HepG2 (cell line): Measurements from ENCODE around the gene ALDH4A1. TPM values are rescaled to one million over a fixed set of nuclear protein-coding genes. Genes with fewer than 3 reads are reported as not detected.

Experiments used
- ATAC-seq: fragments of 200-7000 bp; cut with Tn5 transposase; 3 replicates; pipeline ENCODE4 v1.9.1; 2020; ENCODE audit warnings: mild to moderate bottlenecking, moderate library complexity
- BruUV-seq: library from RNA; stranded (reverse); fragments of 400-500 nt; replicated peaks from 2 replicates; lab custom pipeline; 2021; lab: Mats Ljungman, UMichigan
- CTCF ChIA-PET: fragments of 300-600 bp; formaldehyde crosslinking; extraction: SDS; loops from one replicate; lab custom pipeline; 2021; ENCODE audit warnings: low total read pairs, inconsistent platforms, low intra/inter-chr PET ratio; lab: Yijun Ruan, JAX
- POLR2A ChIA-PET: fragments of 350-600 bp; sonication (Branson Sonifier 250); formaldehyde crosslinking; loops from one replicate; lab custom pipeline; 2020; ENCODE audit warnings: antibody characterized with exemption, inconsistent platforms; lab: Yijun Ruan, JAX
- DNase-seq: peaks from one replicate; pipeline ENCODE4 v3.0.0-alpha.2; 2015; ENCODE audit warnings: low spot score
- FAIRE-seq: peaks from 3 replicates; lab custom pipeline; 2011; peaks lifted over from hg19 to GRCh38; lab: Jason Lieb, UNC
- H2AFZ ChIP-seq: one replicate; pipeline ENCODE4 v1.6.1; 2011; ENCODE audit warnings: low read length, inconsistent platforms
- H3K27ac ChIP-seq: fragments of 300-600 bp; 3 replicates; pipeline ENCODE4 v1.8.0; 2011; ENCODE audit warnings: mixed run types, mild to moderate bottlenecking, mixed read lengths, low read length, inconsistent platforms; ENCODE audit not compliant: insufficient read depth; ENCODE audit errors: extremely low read length
- H3K27me3 ChIP-seq, 2 experiments: fragments of 200-600 bp in 1 of 2; 2 replicates in 1 of 2; 3 replicates in 1 of 2; pipeline versions ENCODE4 v1.6.0 to v1.8.0; 2011; ENCODE audit warnings: low read length in 2 of 2, mild to moderate bottlenecking in 2 of 2, moderate library complexity in 2 of 2, inconsistent platforms in 1 of 2; ENCODE audit not compliant: insufficient read depth in 2 of 2, control insufficient read depth in 1 of 2
- H3K36me3 ChIP-seq, 2 experiments: fragments of 200-600 bp in 1 of 2; replicated peaks in 1 of 2; 2 replicates in 1 of 2; 3 replicates in 1 of 2; pipeline versions ENCODE4 v1.5.1 to v1.8.0; 2011; ENCODE audit warnings: low read length in 2 of 2, inconsistent platforms in 1 of 2; ENCODE audit not compliant: insufficient read depth in 2 of 2, control insufficient read depth in 1 of 2
- H3K4me1 ChIP-seq: 2 replicates; pipeline ENCODE4 v1.5.1; 2012; ENCODE audit warnings: low read length, inconsistent platforms; ENCODE audit not compliant: insufficient read depth
- H3K4me2 ChIP-seq: 2 replicates; pipeline ENCODE4 v1.6.0; 2011; ENCODE audit warnings: low read depth, low read length, inconsistent platforms
- H3K4me3 ChIP-seq, 3 experiments: fragments of 200-600 bp in 1 of 3; sonication (generic), shearing (Covaris generic) in 1 of 3; replicated peaks in 1 of 3; 2 replicates each; pipeline ENCODE4 v1.5.1; 2011 to 2016; ENCODE audit warnings: low read length in 3 of 3, inconsistent platforms in 2 of 3, low read depth in 2 of 3, mild to moderate bottlenecking in 2 of 3, control low read depth in 1 of 3, mixed read lengths in 1 of 3; ENCODE audit not compliant: insufficient read depth in 1 of 3
- H3K79me2 ChIP-seq: one replicate; pipeline ENCODE4 v1.6.1; 2011; ENCODE audit warnings: low read length, inconsistent platforms; ENCODE audit not compliant: insufficient read depth
- H3K9ac ChIP-seq: 2 replicates; pipeline ENCODE4 v1.6.0; 2011; ENCODE audit warnings: mild to moderate bottlenecking, low read depth, low read length, inconsistent platforms; ENCODE audit not compliant: insufficient read depth
- H3K9me3 ChIP-seq: 2 replicates; pipeline ENCODE4 v1.5.1; 2012; ENCODE audit warnings: mild to moderate bottlenecking, low read length
- H4K20me1 ChIP-seq: 2 replicates; pipeline ENCODE4 v1.6.0; 2011; ENCODE audit warnings: inconsistent platforms, mild to moderate bottlenecking, low read length, moderate library complexity; ENCODE audit not compliant: insufficient read depth
- ARNTL ChIP-seq: sonication (generic); formaldehyde crosslinking; IDR thresholded peaks from 2 replicates; pipeline ENCODE4 v1.4.0; 2020; ENCODE audit warnings: mild to moderate bottlenecking, missing genetic modification reagents
- CSRNP1 ChIP-seq: sonication (generic); formaldehyde crosslinking; IDR thresholded peaks from 2 replicates; pipeline ENCODE4 v1.8.1; 2023; ENCODE audit warnings: mild to moderate bottlenecking, missing genetic modification reagents
- HOXA5 ChIP-seq: sonication (generic); formaldehyde crosslinking; IDR thresholded peaks from 2 replicates; pipeline ENCODE4 v1.4.0; 2020; ENCODE audit warnings: missing genetic modification reagents
- KDM1A ChIP-seq: IDR thresholded peaks from 2 replicates; pipeline ENCODE4 v1.6.1; 2016; ENCODE audit warnings: missing compliant biosample characterization
- MTA1 ChIP-seq: sonication (generic); formaldehyde crosslinking; IDR thresholded peaks from 2 replicates; pipeline ENCODE4 v1.4.0; 2020; ENCODE audit warnings: missing genetic modification reagents, mild to moderate bottlenecking, borderline replicate concordance
- RBM39 ChIP-seq: fragments of 200-400 bp; formaldehyde crosslinking; IDR thresholded peaks from one replicate; pipeline ENCODE4 v1.6.1; 2018; ENCODE audit warnings: antibody characterized with exemption, mild to moderate bottlenecking, low read depth, low read length; ENCODE audit not compliant: poor library complexity, severe bottlenecking
- SAFB2 ChIP-seq: sonication (generic); formaldehyde crosslinking; IDR thresholded peaks from 2 replicates; pipeline ENCODE4 v1.5.1; 2020; ENCODE audit warnings: missing genetic modification reagents, low read depth, mild to moderate bottlenecking, borderline replicate concordance
- TARDBP ChIP-seq: sonication (generic); formaldehyde crosslinking; IDR thresholded peaks from 2 replicates; pipeline ENCODE4 v1.8.0; 2022; ENCODE audit warnings: mild to moderate bottlenecking, missing genetic modification reagents
- TGIF2 ChIP-seq: IDR thresholded peaks from 2 replicates; pipeline ENCODE4 v1.6.1; 2016; ENCODE audit warnings: control low read depth, missing compliant biosample characterization
- ZBTB20 ChIP-seq: sonication (generic); formaldehyde crosslinking; IDR thresholded peaks from 2 replicates; pipeline ENCODE4 v1.8.1; 2023; ENCODE audit warnings: missing genetic modification reagents, low read depth, mild to moderate bottlenecking, borderline replicate concordance
- ZFP82 ChIP-seq: sonication (generic); formaldehyde crosslinking; IDR thresholded peaks from 2 replicates; pipeline ENCODE4 v1.5.1; 2020; ENCODE audit warnings: mild to moderate bottlenecking, missing genetic modification reagents, borderline replicate concordance
- ZNF260 ChIP-seq: sonication (generic); formaldehyde crosslinking; IDR thresholded peaks from 2 replicates; pipeline ENCODE4 v1.4.0; 2020; ENCODE audit warnings: missing genetic modification reagents, low read depth, mild to moderate bottlenecking, borderline replicate concordance
- ZNF747 ChIP-seq: sonication (generic); formaldehyde crosslinking; IDR thresholded peaks from 2 replicates; pipeline ENCODE4 v1.8.1; 2023; ENCODE audit warnings: missing genetic modification reagents, mild to moderate bottlenecking, borderline replicate concordance
- ZNF772 ChIP-seq: sonication (generic); formaldehyde crosslinking; IDR thresholded peaks from 2 replicates; pipeline ENCODE4 v1.5.0; 2020; ENCODE audit warnings: mild to moderate bottlenecking, missing genetic modification reagents
- WGBS: methylation state at CpG from one replicate; pipeline ENCODE4 v1.1.6; 2017; ENCODE audit warnings: low lambda C conversion rate; 5-methylcytosine and 5-hydroxymethylcytosine counted together
- in situ Hi-C: cut with HindIII; loops from 2 replicates; pipeline ENCODE4 v1.10.0; 2017; ENCODE audit warnings: low pct_unique_long_range_greater_than_20kb; ENCODE audit not compliant: extremely low pct_ligation_motif_present
- intact Hi-C: fragments of 100-400 bp; cut with micrococcal nuclease; formaldehyde crosslinking; loops from one replicate; pipeline ENCODE4 v1.10.0; 2022; ENCODE audit not compliant: unreplicated experiment
- polyA plus RNA-seq, 8 experiments: library from polyadenylated mRNA; depleted of rRNA in 3 of 8; stranded (reverse) in 7 of 8; unstranded in 1 of 8; fragments of >200 nt; fragmentation: Illumina TruSeq in 4 of 8; extraction: Trizol in 4 of 8; gene quantifications; 2 replicates each; pipeline versions ENCODE4 v1.2.1 to v1.2.3, GENCODE V29; 2011 to 2016; ENCODE audit warnings: low read depth in 4 of 8, missing spikeins in 1 of 8, mixed read lengths in 1 of 8; ENCODE audit not compliant: insufficient read depth in 1 of 8
- total RNA-seq, 5 experiments: library from RNA; depleted of rRNA; stranded (reverse); fragments of >200 nt; fragmentation: Illumina TruSeq; extraction: Trizol; gene quantifications; 2 replicates each; pipeline ENCODE4 v1.2.3, GENCODE V29; 2016; ENCODE audit warnings: low read depth in 1 of 5
- TF ChIP-seq, protein P1 (sequence below): sonication (generic); formaldehyde crosslinking; IDR thresholded peaks from 2 replicates; pipeline ENCODE4 v1.9.0; 2021; ENCODE audit warnings: mild to moderate bottlenecking, missing genetic modification reagents

ALDH4A1 gene
- total and polyA plus RNA-seq, 2 of the 13 experiments (the other 11 are each of a cell fraction or from before 2014, with no cell fraction given), result 76.4 to 240 TPM

DNA sequence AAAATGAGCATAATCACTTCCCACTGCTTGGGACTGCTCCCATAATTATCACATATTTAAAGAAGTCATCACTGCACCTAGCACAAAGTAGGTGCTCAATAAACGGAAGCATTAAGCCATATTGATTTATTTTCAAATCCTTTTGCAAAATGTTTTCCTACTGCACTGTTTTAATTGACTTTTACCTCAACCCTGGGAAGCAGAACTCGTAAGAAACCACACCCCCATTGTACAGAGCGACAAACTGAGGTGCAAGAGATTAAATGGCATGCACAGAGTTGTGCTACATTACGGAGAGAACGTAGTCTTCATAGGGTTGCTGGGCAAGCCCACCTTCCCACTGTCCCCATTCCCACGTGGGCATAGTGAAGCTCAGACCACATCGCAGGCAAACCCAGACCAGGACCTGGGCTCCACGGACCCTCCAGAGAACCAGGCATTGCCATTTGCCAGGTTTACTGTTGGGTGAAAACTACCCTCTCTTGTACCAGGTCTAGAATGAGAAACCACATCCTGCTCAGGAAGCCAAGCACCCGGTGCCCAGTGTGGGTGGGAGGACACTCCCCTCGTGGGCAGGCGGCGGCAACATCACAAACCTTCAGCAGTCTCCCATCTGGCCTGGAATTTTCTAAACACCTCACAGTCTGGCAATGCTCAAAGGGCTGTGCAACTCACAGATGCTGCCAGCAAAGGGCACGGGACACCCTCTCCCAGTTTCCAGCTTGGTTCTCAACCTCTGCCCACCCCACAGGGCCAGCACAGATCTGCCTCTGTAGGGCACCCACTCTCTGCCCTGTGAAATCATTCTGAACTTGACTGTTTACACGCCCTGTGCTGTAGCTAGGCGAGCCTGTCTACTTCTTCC is 45.9 kb upstream of the ALDH4A1 start:
- DNase-seq (no peak), ATAC-seq (peak; percentile 45), FAIRE-seq (no peak)
- WGBS, result 36% methylated on average over 9 of the region's 15 CpGs
- in situ Hi-C loops, result loop anchor here (5.0 kb wide), 1 partner anchor 41 kb away; no protein-coding TSS in a partner anchor
- ChIA-PET POLR2A (interaction anchor here (0.7 to 2.6 kb wide), 13 partner anchors 8 to 139 kb away, joined by 3 to 16 read pairs (median 5); partner anchors contain the start of gene IFFO2), CTCF (interaction anchor here (3.0 kb wide), 1 partner anchor 35 kb away, joined by 14 read pairs; no protein-coding TSS in a partner anchor)
- intact Hi-C loops, result no loop called here
- BruUV-seq, result no TSS peak
- H3K4me3 ChIP-seq, result peak overlapping the region; percentile 14 to 75 (median 53); a peak in 5 of 6 replicates
- H4K20me1 ChIP-seq, result no peaks in the 10 kb centered on the region
- H3K79me2 ChIP-seq, result peaks cover 82% of the 10 kb centered on the region
- H3K27ac ChIP-seq, result peak overlapping the region; percentile 93
- peak overlapping the region; percentile 98 for H3K4me2 ChIP-seq
- peaks cover 82% of the 10 kb centered on the region for H3K4me1 ChIP-seq
- H2AFZ ChIP-seq, result no peak overlapping the region
- H3K36me3 ChIP-seq, result peaks cover 0 to 2% of the 10 kb centered on the region in 2 experiments; a peak in 1 of 5 replicates
- H3K9me3 ChIP-seq, result no peaks in the 10 kb centered on the region
- H3K27me3 ChIP-seq, result no peaks in the 10 kb centered on the region
- peak overlapping the region; percentile 48 for H3K9ac ChIP-seq
- TF ChIP-seq CSRNP1, result no peak
- no peak for TF ChIP-seq MTA1 (CRISPR knock-in tag)
- no peak for TF ChIP-seq ARNTL (CRISPR knock-in tag)
- no peak for TF ChIP-seq ZFP82 (CRISPR knock-in tag)
- TF ChIP-seq TGIF2, result no peak
- TF ChIP-seq ZNF747 (CRISPR knock-in tag), result 0 out of 2 replicates have a peak, but pooled peaks have one; percentile 8
- 0 out of 2 replicates have a peak, but pooled peaks have one; percentile 6 for TF ChIP-seq SAFB2 (CRISPR knock-in tag)
- no peak for TF ChIP-seq HOXA5
- TF ChIP-seq ZNF772 (CRISPR knock-in tag), result no peak
- TF ChIP-seq ZBTB20, result no peak
- TF ChIP-seq, protein P1, sequence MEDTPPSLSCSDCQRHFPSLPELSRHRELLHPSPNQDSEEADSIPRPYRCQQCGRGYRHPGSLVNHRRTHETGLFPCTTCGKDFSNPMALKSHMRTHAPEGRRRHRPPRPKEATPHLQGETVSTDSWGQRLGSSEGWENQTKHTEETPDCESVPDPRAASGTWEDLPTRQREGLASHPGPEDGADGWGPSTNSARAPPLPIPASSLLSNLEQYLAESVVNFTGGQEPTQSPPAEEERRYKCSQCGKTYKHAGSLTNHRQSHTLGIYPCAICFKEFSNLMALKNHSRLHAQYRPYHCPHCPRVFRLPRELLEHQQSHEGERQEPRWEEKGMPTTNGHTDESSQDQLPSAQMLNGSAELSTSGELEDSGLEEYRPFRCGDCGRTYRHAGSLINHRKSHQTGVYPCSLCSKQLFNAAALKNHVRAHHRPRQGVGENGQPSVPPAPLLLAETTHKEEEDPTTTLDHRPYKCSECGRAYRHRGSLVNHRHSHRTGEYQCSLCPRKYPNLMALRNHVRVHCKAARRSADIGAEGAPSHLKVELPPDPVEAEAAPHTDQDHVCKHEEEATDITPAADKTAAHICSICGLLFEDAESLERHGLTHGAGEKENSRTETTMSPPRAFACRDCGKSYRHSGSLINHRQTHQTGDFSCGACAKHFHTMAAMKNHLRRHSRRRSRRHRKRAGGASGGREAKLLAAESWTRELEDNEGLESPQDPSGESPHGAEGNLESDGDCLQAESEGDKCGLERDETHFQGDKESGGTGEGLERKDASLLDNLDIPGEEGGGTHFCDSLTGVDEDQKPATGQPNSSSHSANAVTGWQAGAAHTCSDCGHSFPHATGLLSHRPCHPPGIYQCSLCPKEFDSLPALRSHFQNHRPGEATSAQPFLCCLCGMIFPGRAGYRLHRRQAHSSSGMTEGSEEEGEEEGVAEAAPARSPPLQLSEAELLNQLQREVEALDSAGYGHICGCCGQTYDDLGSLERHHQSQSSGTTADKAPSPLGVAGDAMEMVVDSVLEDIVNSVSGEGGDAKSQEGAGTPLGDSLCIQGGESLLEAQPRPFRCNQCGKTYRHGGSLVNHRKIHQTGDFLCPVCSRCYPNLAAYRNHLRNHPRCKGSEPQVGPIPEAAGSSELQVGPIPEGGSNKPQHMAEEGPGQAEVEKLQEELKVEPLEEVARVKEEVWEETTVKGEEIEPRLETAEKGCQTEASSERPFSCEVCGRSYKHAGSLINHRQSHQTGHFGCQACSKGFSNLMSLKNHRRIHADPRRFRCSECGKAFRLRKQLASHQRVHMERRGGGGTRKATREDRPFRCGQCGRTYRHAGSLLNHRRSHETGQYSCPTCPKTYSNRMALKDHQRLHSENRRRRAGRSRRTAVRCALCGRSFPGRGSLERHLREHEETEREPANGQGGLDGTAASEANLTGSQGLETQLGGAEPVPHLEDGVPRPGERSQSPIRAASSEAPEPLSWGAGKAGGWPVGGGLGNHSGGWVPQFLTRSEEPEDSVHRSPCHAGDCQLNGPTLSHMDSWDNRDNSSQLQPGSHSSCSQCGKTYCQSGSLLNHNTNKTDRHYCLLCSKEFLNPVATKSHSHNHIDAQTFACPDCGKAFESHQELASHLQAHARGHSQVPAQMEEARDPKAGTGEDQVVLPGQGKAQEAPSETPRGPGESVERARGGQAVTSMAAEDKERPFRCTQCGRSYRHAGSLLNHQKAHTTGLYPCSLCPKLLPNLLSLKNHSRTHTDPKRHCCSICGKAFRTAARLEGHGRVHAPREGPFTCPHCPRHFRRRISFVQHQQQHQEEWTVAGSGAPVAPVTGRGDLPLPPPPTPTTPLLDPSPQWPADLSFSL (CRISPR knock-in tag), result 0 out of 2 replicates have a peak, but pooled peaks have one; percentile 16
- TF ChIP-seq RBM39, result peak; percentile 13
- no peak for TF ChIP-seq TARDBP (CRISPR knock-in tag)
- no peak for TF ChIP-seq ZNF260 (CRISPR knock-in tag)
- TF ChIP-seq KDM1A (CRISPR knock-in tag), result peak; percentile 85
